ENCODE measurements around the gene CLEC7A. TPM values are rescaled to one million over a fixed set of nuclear protein-coding genes. Genes with fewer than 3 reads are reported as not detected.

Gene CLEC7A
- total RNA-seq, 2 experiments from 2014 or later: not detected

GRCh38 chr12:10135126-10135525 lies 5.1 kb upstream of the CLEC7A start:
- CTCF ChIA-PET (ENCODE audit: unreplicated experiment): no interaction called here
- intact Hi-C loops (cut with micrococcal nuclease; ENCODE audit: unreplicated experiment): no loop called here
- H3K27ac ChIP-seq (ENCODE audit: low read depth, low read length, poor library complexity, severe bottlenecking): no peak overlapping the region

GRCh38 chr12:10132850-10133370 lies 2.9 kb upstream of the CLEC7A start:
- Histone ChIP-seq H2AFZ (ENCODE audit: low read length) (no peak overlapping the region), H3K36me3 (ENCODE audit: insufficient read depth, low read length) (no peaks in the 10 kb centered on the region), H3K27ac (ENCODE audit: low read depth, low read length, poor library complexity, severe bottlenecking) (no peak overlapping the region), H4K20me1 (ENCODE audit: insufficient read depth, low read length) (no peaks in the 10 kb centered on the region), H3K4me3 (ENCODE audit: low read depth, low read length, poor library complexity, severe bottlenecking) (no peak overlapping the region), H3K4me2 (ENCODE audit: low read length) (no peak overlapping the region), H3K9me3 (ENCODE audit: low read length) (no peaks in the 10 kb centered on the region), H3K79me2 (ENCODE audit: insufficient read depth, low read depth, low read length) (no peaks in the 10 kb centered on the region), H3K9me2 (ENCODE audit: insufficient read depth, low read length) (no peaks in the 10 kb centered on the region), H3K4me1 (ENCODE audit: insufficient read depth, low read length, poor library complexity, severe bottlenecking) (peaks cover 16% of the 10 kb centered on the region)
- no peak for DNase-seq (ENCODE audit: low spot score)
- CTCF ChIA-PET (ENCODE audit: unreplicated experiment): no interaction called here
- no TSS peak for BruUV-seq (replicated peaks)
- TF ChIP-seq CTCF (conservative IDR thresholded peaks at IDR 0.05; ENCODE audit: low read length) (no peak), EZH2phosphoT487 (IDR thresholded peaks at IDR 0.05; ENCODE audit: borderline replicate concordance, low read depth, low read length) (no peak)
- POLR2A ChIA-PET: no interaction called here
- intact Hi-C loops (cut with micrococcal nuclease; ENCODE audit: unreplicated experiment): no loop called here

More at GRCh38 chr12:10135126-10135525, 5.1 kb upstream of the CLEC7A start:
- BruUV-seq (replicated peaks): no TSS peak
- no peaks in the 10 kb centered on the region for H3K36me3 ChIP-seq (ENCODE audit: insufficient read depth, low read length)
- no peaks in the 10 kb centered on the region for H3K9me3 ChIP-seq (ENCODE audit: low read length)
- H3K9me2 ChIP-seq (ENCODE audit: insufficient read depth, low read length): no peaks in the 10 kb centered on the region
- no peak for DNase-seq (ENCODE audit: low spot score)
- POLR2A ChIA-PET: interaction anchor here (0.6 to 1.3 kb wide), 4 partner anchors 9 to 125 kb away, joined by 3 to 5 read pairs (median 4); partner anchors contain the start of gene CLEC12B
- no peak overlapping the region for H3K4me2 ChIP-seq (ENCODE audit: low read length)
- peaks cover 10% of the 10 kb centered on the region for H3K4me1 ChIP-seq (ENCODE audit: insufficient read depth, low read length, poor library complexity, severe bottlenecking)
- H3K79me2 ChIP-seq (ENCODE audit: insufficient read depth, low read depth, low read length): no peaks in the 10 kb centered on the region
- TF ChIP-seq CTCF (conservative IDR thresholded peaks at IDR 0.05; ENCODE audit: low read length) (no peak), EZH2phosphoT487 (IDR thresholded peaks at IDR 0.05; ENCODE audit: borderline replicate concordance, low read depth, low read length) (no peak)
- no peak overlapping the region for H2AFZ ChIP-seq (ENCODE audit: low read length)
- no peak overlapping the region for H3K4me3 ChIP-seq (ENCODE audit: low read depth, low read length, poor library complexity, severe bottlenecking)
- H4K20me1 ChIP-seq (ENCODE audit: insufficient read depth, low read length): no peaks in the 10 kb centered on the region

GRCh38 chr12:10131111-10131690 lies 1.2 kb upstream of the CLEC7A start:
- no peaks in the 10 kb centered on the region for H3K9me3 ChIP-seq (ENCODE audit: low read length)
- no TSS peak for BruUV-seq (replicated peaks)
- H2AFZ ChIP-seq (ENCODE audit: low read length): no peak overlapping the region
- TF ChIP-seq EZH2phosphoT487 (IDR thresholded peaks at IDR 0.05; ENCODE audit: borderline replicate concordance, low read depth, low read length): no peak
- no peak for TF ChIP-seq CTCF (conservative IDR thresholded peaks at IDR 0.05; ENCODE audit: low read length)
- H3K36me3 ChIP-seq (ENCODE audit: insufficient read depth, low read length): no peaks in the 10 kb centered on the region
- POLR2A ChIA-PET: no interaction called here
- peaks cover 16% of the 10 kb centered on the region for H3K4me1 ChIP-seq (ENCODE audit: insufficient read depth, low read length, poor library complexity, severe bottlenecking)
- no peaks in the 10 kb centered on the region for H3K9me2 ChIP-seq (ENCODE audit: insufficient read depth, low read length)
- H4K20me1 ChIP-seq (ENCODE audit: insufficient read depth, low read length): no peaks in the 10 kb centered on the region
- intact Hi-C loops (cut with micrococcal nuclease; ENCODE audit: unreplicated experiment): no loop called here
- H3K27ac ChIP-seq (ENCODE audit: low read depth, low read length, poor library complexity, severe bottlenecking): no peak overlapping the region
- no peak overlapping the region for H3K4me3 ChIP-seq (ENCODE audit: low read depth, low read length, poor library complexity, severe bottlenecking)
- H3K4me2 ChIP-seq (ENCODE audit: low read length): no peak overlapping the region
- H3K79me2 ChIP-seq (ENCODE audit: insufficient read depth, low read depth, low read length): no peaks in the 10 kb centered on the region
- no peak for DNase-seq (ENCODE audit: low spot score)
- CTCF ChIA-PET (ENCODE audit: unreplicated experiment): no interaction called here

Measured in OCI-LY7 (cell line).